ENCODE measurements around the gene MAEA.
"Not testable (repeated sequence)": the region's sequence is repeated elsewhere in the genome, so short reads cannot be mapped to it uniquely, and the experiment has no call there.

Gene MAEA

DNA sequence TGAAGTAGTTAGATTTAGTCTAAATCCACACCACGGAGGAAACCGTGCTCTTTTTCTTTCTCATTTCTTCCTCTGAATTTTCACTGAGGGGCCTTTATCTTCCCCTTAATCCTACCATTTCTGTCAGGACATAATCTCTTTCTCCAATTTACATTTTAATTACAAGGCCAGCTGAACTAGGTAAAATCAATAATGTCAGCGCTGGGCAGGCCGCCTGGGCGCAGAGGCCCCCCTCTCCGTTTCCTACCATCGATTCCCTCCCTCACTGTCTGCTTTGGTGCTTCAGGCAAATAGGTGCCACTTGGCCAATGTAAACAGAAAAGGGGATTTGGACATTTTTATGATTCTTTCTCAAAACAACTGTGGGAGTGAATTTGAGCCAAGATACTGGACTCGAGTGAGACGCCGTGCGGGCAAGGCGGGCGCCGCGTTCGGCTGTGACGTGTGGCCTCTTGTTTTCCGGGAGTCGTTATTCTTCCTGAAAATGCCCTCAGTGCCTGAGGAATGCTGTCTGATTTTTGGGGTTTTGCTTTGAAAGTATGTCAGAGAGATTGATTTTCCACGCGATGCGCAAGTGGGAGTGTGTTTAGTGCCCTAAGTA, 79.9 kb downstream of the MAEA start:
- no peak for DNase-seq

DNA sequence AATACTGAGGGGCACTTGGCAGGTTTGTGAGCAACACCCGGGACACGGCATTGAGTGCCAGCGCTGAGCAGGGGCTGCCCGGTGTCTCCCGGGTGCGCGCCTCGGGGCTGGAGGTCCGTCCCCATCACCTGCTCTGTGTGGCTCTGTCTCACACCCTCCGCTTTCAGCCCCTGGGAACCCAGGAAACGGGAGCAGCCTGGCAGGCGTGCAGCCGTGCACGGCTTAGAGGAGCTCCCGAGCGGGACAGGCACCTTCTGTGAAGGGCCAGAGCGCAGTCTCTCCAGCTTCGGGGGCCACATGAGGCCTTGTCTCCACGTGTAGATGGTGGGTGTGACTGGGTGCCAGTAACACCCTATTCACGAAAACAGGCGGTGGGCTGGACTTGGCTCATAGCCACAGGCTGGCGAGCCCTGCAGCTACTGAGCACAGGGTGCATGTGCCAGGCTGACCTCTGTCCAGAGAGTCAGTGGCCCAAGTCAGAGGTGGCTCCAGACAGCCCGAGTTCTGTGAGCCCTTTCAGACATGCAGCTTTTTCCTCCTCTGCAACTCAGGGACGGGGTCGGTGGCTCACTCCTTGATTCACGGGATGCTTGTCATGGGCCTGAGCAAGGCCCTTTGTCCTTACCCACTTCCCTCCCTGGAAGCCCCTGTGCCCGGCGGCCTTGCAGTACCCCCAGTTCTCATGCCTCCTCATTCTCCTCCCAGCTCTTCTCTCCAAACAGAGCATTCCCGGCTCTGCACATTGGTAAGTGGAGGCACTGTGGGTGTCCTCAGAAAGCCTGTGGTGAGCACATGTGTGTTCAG, 80.8 kb downstream of the MAEA start:
- no peak for DNase-seq

DNA sequence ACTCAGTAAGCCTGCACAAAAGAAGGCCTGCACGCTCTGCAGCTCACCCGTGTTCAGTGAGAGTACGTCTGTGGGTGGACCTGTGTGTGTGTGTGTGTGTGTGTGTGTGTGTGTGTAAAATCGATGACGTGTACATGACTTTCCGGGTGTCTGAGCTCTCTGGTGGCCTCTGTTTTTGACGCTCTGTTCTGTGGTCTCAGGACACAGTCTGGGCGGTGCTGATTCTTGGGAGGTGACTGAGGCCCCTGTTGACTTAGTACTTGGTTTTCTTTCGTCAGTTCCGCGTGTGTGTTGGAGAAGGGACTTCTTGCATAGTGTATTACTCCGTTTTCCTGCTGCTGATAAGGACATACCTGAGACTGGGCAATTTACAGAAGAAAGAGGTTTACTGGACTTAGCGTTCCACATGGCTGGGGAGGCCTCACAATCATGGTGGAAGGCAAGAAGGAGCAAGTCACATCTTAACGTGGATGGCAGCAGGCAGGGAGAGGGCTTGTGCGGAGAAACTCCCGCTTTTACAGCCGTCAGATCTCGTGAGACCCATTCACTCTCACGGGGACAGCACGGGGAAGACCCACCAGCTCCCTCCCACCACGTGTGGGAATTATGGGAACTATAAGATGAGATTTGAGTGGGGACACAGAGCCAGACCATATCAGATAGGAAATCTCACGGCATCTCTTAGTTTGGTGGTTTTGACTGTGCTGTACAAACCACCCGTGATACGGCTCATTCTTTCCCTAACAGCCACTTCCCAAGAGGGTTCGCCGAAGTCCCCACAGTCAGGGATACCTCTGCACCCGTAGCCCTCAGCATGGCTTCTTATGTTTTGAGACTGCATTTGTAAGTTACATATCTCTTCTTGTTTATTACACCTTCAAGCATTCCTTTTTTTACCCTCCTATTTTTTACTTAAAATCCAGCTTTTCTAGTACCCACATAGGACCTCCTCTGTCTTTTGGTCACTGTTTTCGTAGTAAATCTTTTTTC, 81.8 kb downstream of the MAEA start:
- DNase-seq = no peak

DNA sequence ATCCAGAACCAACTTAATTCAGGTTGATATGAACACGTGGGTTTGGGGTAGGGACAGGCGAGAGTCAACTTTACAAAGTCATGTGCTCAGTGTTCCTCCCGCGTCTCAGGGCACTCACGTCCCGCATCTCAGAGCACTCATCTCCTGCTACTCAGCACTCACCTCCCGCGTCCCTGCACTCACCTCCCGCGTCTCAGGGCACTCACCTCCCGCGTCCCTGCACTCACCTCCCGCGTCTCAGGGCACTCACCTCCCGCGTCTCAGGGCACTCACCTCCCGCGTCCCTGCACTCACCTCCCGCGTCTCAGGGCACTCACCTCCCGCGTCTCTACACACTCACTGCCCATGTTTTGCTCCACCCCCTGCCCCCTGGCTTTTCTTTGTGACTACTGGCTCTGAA, 82.9 kb downstream of the MAEA start:
- DNase-seq = not testable (repeated sequence)

DNA sequence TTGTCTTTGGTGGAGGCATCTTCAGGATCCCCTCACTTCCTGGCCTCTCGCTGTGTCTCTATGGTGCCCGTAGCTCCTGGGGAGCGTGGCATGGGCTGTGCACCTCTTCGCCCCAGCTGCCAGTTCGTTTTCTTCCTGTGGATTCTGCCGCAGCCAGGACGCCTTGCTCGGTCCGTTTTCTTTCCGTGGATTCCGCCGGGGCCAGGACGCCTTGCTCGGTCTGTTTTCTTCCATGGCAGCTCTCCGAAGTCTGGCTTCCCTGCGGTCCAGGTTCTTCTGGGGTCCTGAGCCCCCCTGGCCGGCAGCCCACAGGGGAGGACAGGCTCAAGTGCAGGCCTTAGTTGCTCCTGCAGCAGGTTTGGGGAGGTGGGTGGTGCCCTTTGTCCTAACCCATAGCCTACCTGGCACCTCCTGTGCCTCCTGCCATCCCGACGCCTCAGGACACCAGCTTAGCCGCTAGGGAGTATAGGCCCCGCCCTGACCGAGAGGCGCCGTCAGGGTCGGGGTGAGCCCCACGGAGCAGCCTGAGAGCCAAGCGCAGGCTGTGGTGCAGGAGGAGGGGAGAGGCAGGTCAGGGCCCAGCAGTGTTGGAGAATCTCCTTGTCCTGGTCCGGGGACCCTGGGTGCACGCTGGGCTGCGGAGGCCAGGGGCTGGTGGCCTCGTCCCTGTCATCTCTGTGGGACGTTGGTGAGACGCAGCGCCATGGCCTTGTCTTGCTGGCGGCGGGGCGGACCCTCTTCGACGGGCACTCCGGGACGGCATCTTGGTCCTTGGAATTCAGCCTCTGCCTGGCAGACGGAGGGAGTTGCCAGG, 84.4 kb downstream of the MAEA start:
- no peak for DNase-seq

DNA sequence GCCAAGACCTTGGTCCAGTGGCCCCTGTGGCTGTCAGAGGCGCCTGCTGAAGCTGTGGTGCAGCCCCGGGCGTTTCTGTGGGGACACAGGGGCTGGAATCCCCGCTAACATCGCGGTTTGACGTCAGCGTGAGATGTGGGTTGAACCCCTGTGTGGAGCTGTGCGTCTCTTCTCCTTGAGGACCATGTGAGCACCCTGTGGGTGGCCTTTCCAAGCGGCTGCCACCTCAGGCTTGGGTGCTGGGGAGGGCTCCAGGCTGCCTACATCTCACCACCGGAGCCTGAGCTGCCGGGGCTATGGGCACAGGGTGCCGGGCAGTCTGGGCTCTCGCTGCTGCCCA, 85.0 kb downstream of the MAEA start:
- DNase-seq = no peak

DNA sequence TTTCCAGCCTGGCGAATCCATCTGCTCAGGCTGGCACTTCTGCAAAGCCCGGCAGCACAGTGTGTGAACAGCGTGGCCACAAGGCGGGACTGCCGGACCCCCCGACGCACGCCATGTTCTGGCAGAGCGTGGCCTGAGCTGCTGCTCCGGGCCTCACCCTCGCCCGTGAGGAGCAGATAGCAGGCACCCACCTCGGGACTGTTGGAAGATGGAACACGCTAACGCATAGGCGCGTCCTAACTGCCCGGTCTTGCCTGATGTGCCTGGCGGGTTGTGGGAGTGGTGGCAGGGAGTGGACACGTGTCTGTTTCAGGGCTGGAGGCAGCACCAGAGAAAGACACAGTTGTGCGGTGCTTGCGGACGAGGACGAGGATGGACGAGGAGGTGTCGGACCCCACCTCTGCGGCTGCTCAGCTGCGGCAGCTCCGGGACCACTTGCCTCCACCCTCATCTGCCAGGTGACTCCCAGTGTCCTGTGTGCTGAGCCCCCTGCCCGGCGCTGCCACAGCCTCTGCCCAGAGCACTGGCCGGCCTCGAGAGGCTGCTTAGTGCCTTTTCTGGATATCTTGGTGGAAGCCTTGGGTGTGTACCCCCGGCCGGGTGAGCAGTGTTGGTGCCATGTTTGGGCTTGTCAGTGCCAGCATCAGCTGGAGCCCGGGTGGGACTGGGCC, 85.5 kb downstream of the MAEA start:
- no peak for DNase-seq

DNA sequence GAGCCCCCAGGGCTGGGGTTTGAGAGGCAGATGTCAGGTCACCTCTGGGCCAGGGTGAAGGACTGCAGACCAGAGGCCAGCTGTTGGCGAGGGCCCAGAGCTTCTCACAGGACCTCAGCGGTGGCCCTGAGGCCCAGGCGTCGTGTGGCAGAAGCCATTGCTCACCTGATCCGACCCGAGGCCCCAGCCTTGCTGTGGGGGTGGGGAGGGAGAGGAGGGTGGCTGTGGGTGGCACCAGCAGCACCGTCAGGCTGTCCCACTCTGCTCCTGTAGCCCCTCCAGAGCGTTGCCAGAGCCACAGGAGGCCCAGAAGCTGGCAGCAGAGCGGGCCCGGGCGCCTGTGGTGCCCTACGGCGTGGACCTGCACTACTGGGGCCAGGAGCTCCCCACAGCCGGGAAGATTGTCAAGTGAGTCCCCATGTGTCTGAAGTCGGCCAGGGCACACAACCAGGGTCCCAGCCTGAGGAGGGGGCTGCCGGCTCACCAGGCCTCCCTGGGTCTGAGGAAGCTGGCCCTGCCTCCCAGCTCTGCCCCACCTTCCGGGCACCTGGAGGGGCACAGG, 86.2 kb downstream of the MAEA start:
- no peak for DNase-seq

DNA sequence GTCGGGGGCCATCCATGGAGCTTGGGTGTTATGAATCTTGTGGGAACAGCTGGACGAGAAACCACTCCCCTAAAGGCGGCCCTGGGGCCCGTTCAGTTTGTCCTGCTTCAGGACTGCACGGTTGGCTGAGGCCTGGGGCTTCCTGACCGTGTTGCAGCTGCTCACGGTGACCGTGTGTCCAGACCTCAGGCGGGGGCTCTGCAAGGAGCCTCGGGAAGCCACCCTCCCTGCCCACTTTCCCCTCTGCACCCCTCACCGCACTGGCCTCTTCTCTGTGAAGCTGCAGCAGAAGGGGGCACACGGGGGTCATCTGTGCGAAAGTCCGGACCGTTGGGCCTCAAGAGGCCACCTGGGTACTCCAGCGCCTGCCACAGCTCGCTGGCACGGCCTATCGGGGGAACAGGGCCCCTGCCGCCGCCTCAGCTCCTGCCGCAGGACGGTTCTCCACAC, 86.7 kb downstream of the MAEA start:
- no peak for DNase-seq

DNA sequence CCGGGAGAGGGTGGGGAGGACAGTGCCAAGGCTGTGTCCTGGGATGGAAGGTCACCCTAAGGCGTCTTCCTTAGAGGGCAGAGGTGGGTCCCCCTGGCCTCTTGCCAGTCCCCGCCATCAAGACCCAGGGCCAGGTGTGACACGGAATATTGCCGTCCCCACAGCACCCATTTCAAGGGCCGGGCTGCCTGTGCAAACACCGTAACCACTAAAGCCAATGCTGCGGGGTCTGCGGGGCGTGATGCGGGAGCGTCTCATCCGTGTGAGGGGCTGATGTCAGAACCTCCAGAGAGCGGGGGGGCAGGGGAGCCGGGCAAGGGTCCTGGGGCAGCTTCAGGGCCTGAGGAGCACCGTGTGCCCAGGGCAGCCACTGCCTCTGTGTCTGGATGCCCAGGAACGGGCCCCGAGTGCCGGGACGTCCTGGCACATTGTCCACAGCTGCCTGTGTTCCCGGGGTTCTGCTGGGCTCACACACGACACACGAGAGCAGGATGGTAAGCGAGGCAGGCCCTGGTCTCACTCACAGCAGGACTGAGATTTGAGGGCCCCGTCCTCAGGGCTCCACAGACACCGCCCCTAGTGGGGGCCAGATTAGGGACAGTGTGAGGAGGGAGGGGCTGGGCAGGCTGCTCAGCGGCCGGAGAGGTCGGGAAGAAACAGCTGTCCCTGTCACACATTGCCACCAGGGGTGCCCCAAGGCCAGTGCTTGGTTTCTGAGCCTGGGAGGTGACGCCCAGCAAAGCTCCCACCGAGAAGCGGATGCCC, 87.3 kb downstream of the MAEA start:
- DNase-seq = no peak

DNA sequence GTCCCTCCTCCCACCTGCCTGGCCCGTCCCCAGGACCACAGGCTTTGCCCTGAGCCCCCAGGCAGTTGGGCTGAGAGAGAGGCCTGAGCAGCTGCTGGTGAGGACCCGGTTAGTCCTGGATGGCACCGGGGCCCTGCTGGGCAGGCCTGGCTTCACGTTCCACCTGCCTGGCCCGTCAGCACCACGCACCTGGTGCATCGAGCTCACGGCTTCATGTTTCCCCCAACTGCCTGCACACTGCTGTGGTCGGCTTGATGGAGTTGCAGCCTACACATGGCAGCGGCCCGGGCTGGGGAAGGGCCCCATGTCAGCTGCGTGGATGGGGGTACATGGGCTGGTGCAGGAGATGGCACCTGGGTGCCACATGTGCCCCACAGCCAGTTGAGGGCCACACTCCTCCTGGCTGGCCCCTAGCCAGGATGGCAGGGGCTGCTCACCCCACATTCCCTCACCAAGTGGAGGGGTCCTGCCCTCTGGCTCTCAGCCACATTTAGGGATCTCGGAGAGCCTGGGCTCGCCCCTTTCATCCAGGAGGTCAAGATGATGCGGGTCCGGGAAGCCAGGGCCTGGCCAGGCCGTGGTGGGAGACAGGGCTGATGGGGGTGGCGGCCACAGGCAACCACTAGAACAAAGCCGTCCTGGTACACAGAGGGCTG, 88.0 kb downstream of the MAEA start:
- no peak for DNase-seq

DNA sequence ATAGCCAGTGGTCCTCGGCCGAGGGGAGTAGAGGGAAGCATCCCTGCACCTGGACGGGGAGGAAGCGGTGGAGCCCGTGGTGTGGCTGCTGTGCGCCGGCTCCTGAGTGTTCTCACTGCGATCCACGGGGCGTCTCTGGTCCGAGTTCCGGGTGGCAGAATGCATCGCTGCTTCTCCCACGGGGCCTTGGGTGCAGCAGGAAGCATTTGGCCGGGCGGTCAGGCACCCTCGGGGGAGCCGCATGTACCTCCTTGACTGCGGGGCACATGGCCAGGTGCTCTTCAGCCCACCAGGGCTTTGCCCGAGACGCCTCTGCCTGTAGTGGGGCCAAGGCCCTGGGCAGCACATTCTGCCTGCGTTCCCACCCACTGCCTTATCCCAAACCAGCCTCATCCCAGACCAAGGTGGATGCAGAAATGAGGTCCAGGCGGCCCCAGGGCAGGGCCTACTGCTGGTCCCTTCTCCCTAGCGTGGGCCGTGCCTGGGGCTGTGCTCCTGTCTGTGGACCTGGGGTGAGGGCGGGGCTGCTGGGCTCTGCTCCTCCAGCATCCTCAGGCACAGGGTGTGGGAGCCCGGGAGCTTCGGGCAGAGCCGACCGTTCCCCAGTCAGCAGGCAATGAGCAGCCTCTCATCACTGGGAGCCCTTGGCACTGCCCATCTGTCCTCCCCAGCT, 89.0 kb downstream of the MAEA start:
- DNase-seq = no peak

DNA sequence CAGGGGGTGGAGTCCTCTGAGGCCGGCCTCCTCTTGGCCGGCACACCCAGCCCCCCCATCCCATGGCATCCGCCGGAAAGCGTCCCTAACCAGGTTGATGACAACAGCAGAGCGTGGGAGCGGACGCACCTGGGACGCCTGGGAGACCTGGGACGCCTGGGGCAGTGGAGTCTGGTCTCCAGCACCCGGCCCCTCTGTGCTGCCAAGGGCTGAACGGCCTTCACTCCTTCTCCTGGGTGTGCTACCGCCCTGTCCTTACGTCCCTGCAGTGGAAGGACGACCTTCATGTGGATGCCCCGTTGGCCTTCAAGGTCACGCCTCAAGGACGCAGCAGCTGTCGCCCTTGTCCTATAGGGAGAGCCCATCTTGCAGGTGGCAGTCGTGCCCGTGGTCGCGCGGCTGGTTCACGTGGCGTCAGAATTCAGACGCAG, 89.7 kb downstream of the MAEA start:
- no peak for DNase-seq

DNA sequence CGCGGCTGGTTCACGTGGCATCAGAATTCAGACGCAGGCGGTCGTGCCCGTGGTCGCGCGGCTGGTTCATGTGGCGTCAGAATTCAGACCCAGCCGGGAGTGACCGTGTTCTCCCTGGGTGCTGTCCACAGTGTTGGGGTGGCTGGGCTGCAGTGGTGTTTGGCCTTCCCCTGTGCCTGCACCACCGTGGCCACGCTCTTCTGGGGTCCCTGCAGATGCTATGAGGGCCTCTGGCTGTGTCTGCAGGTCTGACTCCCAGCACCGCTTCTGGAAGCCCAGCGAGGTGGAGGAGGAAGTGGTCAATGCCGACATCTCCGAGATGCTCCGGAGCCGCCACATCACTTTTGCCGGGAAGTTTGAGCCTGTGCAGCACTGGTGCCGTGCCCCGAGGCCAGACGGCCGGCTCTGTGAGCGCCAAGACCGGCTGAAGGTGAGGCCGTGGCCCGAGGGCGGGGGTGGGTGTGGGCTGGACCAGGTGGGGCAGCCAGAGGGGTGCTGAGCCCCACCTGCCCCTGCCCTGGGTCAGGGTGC, 90.2 kb downstream of the MAEA start:
- no peak for DNase-seq

DNA sequence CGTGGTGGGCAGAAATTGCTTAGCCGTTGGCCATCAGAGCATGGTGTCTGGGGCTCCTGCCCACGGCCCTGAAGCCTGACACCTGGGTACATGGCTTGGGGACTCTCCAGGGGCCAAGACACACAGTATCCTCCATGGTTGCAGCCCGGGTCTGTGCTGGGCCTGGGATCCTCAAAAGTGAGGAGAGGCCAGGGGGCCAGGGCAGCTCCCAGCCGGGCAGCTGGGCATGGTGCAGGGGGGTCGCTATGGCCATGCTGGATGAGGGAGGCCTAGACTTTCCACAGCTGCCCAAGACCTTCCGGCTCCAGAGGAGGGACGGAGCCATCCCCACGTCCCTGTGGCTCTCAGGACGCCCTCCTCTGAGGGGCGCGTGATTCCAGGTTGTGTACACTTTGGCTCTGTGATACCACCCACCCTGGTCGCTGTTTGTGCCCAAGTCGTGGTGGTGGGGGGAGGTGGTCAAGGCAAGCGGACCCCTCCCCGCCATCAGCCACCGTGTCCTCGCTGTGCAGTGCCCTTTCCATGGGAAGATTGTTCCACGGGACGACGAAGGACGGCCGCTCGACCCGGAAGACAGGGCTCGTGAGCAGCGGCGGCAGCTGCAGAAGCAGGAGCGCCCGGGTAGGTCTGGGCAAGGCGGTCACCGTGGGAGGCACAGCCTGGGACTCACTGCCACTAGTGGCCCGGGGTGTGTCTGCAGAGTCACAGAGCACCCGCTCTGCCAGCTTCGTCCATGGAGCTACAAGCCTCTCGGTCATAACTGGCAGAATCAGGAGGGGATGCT, 90.9 kb downstream of the MAEA start:
- no peak for DNase-seq

DNA sequence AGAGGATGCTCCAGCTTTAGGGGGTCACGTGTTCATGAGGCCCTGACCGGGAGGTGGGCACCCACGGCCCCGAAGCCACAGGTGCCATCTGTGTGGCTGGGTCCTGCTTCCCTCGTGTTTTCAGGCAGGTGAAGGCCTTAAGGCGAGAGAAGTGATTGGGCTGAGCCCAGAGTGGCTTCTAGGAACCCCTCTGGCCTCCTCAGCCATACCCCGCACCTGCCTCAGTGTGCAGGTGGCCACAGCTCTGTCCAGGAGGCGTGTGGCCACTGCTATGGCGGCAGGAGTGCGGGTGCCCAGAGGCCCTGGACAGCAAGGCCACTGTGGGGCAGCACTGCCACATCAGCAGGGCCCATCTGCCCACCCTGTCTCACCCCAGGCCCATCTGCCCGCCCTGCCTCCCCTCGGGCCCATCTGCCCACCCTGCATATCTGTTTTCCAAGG, 91.5 kb downstream of the MAEA start:
- no peak for DNase-seq

DNA sequence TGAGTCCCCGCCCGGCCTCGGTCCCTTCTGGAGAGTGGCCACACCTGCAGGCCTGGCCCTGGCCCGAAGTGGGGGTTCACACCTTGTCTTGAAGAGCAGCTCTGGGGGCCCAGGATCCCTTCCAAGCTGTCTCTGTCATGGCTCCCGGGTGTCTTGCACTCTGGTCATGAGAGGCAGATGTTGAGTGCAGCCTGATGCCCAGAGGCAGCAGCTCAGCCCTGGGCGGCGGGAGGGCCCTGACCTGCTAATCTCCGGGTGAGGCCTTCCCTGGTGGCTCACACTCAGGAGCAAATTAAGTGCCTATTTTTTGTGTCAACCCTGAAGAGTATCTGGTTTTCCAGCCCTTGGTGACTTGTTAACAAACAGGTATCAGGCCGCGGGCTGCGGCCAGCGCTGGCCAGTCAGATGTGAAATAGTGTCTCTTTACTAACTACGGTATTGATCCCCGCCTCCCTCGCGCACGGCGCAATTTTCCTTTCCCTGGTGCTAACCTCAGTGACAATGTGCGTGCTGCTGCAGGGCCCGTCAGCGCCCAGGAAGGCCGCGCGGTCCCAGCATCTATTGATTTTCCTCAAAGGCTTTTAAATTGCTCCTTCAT, 92.4 kb downstream of the MAEA start:
- no peak for DNase-seq
